Fibroblast of lung (primary cell): ENCODE results near the gene GRIN2A. TPM values are rescaled to one million over a fixed set of nuclear protein-coding genes. Genes with fewer than 3 reads are reported as not detected.

Experiments
- DNase-seq, 2 donors: peaks; one replicate each; pipeline versions ENCODE4 v3.0.0 to v3.0.0-alpha.2; 2010; ENCODE audit warnings: low read depth in 2 of 2
- H2AFZ ChIP-seq: 2 replicates; pipeline ENCODE4 v1.5.1; 2012; ENCODE audit warnings: low read length, control low read depth, inconsistent platforms
- H3K27ac ChIP-seq: 2 replicates; pipeline ENCODE4 v1.5.1; 2011; ENCODE audit warnings: low read length, control low read depth; ENCODE audit not compliant: insufficient read depth
- H3K27me3 ChIP-seq: 2 replicates; pipeline ENCODE4 v1.5.1; 2011; ENCODE audit warnings: mild to moderate bottlenecking, low read length; ENCODE audit not compliant: control insufficient read depth, insufficient read depth
- H3K36me3 ChIP-seq: 2 replicates; pipeline ENCODE4 v1.5.1; 2011; ENCODE audit warnings: low read length; ENCODE audit not compliant: control insufficient read depth, insufficient read depth
- H3K4me1 ChIP-seq: 2 replicates; pipeline ENCODE4 v1.5.1; 2011; ENCODE audit warnings: low read length; ENCODE audit not compliant: control insufficient read depth, insufficient read depth; ENCODE audit errors: extremely low read depth
- H3K4me2 ChIP-seq: 2 replicates; pipeline ENCODE4 v1.5.1; 2011; ENCODE audit warnings: low read length, control low read depth; ENCODE audit not compliant: insufficient read depth; ENCODE audit errors: extremely low read depth
- H3K4me3 ChIP-seq, 4 experiments: fragments of 200-600 bp in 1 of 4; sonication (generic) in 1 of 4; replicated peaks in 1 of 4; 2 replicates each; pipeline ENCODE4 v1.5.1; 2011 to 2016; ENCODE audit warnings: low read length in 4 of 4, low read depth in 3 of 4, mild to moderate bottlenecking in 3 of 4, control low read depth in 2 of 4, inconsistent platforms in 1 of 4, mixed read lengths in 1 of 4; ENCODE audit not compliant: insufficient read depth in 1 of 4; ENCODE audit errors: control extremely low read depth in 1 of 4
- H3K79me2 ChIP-seq: 2 replicates; pipeline ENCODE4 v1.5.1; 2012; ENCODE audit warnings: mild to moderate bottlenecking, low read length, inconsistent platforms; ENCODE audit not compliant: control insufficient read depth, insufficient read depth
- H3K9ac ChIP-seq: 2 replicates; pipeline ENCODE4 v1.5.1; 2011; ENCODE audit warnings: mild to moderate bottlenecking, low read length, control low read depth; ENCODE audit not compliant: insufficient read depth
- H3K9me3 ChIP-seq: 2 replicates; pipeline ENCODE4 v1.5.1; 2012; ENCODE audit warnings: low read depth, low read length; ENCODE audit not compliant: control insufficient read depth, insufficient read depth
- H4K20me1 ChIP-seq: 2 replicates; pipeline ENCODE4 v1.5.1; 2011; ENCODE audit warnings: low read length; ENCODE audit not compliant: control insufficient read depth, insufficient read depth; ENCODE audit errors: extremely low read depth
- EZH2 ChIP-seq: IDR thresholded peaks from 2 replicates; pipeline ENCODE4 v1.5.1; 2012; ENCODE audit warnings: low read length, control low read depth, mild to moderate bottlenecking; ENCODE audit errors: missing control alignments
- polyA plus RNA-seq, 2 donors: library from polyadenylated mRNA; depleted of rRNA in 1 of 2; stranded (reverse) in 1 of 2; unstranded in 1 of 2; fragments of >200 nt; gene quantifications; 2 replicates each; pipeline ENCODE4 v1.2.1, GENCODE V29; 2011 to 2012; ENCODE audit warnings: missing spikeins in 1 of 2
- total RNA-seq: library from RNA; depleted of rRNA; stranded (reverse); fragments of >200 nt; gene quantifications from 2 replicates; pipeline ENCODE4 v1.2.1, GENCODE V29; 2014
- TF ChIP-seq, protein P1 (sequence below), 2 donors: IDR thresholded peaks in 1 of 2; conservative IDR thresholded peaks in 1 of 2; 1 replicate in 1 of 2; 2 replicates in 1 of 2; pipeline ENCODE4 v1.5.1; 2011 to 2012; ENCODE audit warnings: low read length in 2 of 2, control low read depth in 1 of 2, inconsistent platforms in 1 of 2, low read depth in 1 of 2, mild to moderate bottlenecking in 1 of 2

Gene GRIN2A
- total and polyA plus RNA-seq, 2 donors (not counting 1 experiment from before 2014, with no cell fraction given), result 0.15 to 0.33 TPM

DNA sequence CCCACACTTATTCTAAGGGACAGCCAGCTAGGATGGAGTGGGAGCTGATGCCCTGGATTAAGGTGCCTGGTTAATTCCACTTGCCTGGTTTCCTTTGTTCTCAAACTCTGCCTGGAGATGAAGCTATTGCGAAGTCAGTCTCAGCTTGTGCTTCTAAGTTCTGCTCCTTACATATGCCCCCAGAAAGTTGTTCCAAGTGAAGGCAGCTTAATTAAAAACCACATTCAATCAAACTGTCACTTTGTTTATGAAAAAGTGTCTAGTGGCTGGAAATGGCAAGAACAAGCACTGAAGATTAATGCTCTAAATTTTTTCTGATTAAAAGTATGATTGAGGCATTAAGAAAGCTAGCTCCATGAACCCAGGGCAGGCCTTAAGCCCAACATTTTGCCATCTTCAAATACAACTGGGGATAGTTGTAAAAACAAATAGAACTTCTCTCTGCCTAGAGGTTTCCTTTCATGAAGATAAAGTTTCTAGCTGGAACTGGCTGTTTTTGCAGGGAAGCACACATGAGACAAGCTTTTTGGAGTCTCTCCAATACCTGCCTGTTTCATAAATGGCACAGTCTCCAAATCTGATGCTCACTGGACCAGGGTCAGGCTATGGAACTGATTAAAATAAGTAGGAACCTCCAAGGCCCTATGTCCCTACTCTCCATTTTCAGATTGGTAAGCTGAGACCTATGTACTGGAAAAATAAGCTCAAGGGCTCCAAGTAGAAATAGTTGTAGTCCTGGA, 100.9 kb downstream of the GRIN2A start:
- Histone ChIP-seq H3K9ac (no peak overlapping the region), H3K4me2 (no peak overlapping the region), H4K20me1 (no peaks in the 10 kb centered on the region), H3K27me3 (no peaks in the 10 kb centered on the region), H3K79me2 (no peaks in the 10 kb centered on the region), H3K27ac (no peak overlapping the region), H3K36me3 (no peaks in the 10 kb centered on the region), H3K4me3 (no peak overlapping the region), H2AFZ (no peak overlapping the region), H3K9me3 (no peaks in the 10 kb centered on the region), H3K4me1 (peaks cover 5% of the 10 kb centered on the region)
- no peak for TF ChIP-seq EZH2
- TF ChIP-seq, protein P1, sequence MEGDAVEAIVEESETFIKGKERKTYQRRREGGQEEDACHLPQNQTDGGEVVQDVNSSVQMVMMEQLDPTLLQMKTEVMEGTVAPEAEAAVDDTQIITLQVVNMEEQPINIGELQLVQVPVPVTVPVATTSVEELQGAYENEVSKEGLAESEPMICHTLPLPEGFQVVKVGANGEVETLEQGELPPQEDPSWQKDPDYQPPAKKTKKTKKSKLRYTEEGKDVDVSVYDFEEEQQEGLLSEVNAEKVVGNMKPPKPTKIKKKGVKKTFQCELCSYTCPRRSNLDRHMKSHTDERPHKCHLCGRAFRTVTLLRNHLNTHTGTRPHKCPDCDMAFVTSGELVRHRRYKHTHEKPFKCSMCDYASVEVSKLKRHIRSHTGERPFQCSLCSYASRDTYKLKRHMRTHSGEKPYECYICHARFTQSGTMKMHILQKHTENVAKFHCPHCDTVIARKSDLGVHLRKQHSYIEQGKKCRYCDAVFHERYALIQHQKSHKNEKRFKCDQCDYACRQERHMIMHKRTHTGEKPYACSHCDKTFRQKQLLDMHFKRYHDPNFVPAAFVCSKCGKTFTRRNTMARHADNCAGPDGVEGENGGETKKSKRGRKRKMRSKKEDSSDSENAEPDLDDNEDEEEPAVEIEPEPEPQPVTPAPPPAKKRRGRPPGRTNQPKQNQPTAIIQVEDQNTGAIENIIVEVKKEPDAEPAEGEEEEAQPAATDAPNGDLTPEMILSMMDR (conservative IDR thresholded peaks at IDR 0.05 in 1 of 2, IDR thresholded peaks at IDR 0.05 in 1 of 2; ENCODE audit: low read depth in 1 of 2, low read length in 2 of 2), result no peak
- peak in 1 of 2 donors; percentile 90 for DNase-seq

DNA sequence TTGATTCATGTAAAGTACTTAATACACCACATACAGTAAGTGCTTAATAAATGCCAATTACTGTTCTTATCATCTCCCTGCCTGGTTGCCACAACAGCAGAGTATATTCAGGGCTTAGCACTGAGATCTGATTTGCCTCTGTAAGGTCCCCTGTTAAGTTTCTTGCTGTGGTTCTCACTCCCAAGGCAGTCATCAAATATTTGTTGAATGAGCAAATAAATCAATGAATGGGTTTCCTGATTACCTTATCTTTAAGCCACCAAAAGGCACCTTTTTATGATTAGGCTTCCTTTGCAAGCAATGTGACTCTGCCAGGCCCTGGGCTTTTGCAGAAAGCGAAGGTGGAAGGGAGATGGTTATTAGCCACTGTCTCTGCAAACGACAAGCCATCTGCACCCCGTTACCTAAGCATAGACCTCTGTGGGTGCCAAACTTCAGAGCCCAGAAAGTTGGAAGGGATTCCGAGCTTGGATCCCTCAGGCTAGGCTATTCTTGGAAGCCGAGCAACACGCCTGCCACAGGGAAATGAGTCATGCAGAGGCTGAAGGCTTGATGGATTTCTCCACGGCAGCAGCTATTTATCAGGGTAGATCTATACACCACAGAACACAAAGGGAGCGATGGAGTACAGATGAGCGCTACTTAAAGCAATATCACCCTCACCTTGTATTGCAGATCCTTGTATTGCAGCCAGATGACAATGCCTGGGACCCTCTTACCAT, 102.0 kb downstream of the GRIN2A start:
- Histone ChIP-seq H3K79me2 (no peaks in the 10 kb centered on the region), H4K20me1 (no peaks in the 10 kb centered on the region), H3K4me2 (peak overlapping the region; percentile 30), H3K4me1 (peaks cover 5% of the 10 kb centered on the region), H3K27ac (no peak overlapping the region), H3K9me3 (no peaks in the 10 kb centered on the region), H3K36me3 (no peaks in the 10 kb centered on the region), H3K27me3 (no peaks in the 10 kb centered on the region), H3K4me3 (no peak overlapping the region), H3K9ac (no peak overlapping the region), H2AFZ (no peak overlapping the region)
- DNase-seq, result peak in 1 of 2 donors; percentile 97
- no peak for TF ChIP-seq EZH2
- TF ChIP-seq, protein P1 (conservative IDR thresholded peaks at IDR 0.05 in 1 of 2, IDR thresholded peaks at IDR 0.05 in 1 of 2; ENCODE audit: low read depth in 1 of 2, low read length in 2 of 2), result no peak

DNA sequence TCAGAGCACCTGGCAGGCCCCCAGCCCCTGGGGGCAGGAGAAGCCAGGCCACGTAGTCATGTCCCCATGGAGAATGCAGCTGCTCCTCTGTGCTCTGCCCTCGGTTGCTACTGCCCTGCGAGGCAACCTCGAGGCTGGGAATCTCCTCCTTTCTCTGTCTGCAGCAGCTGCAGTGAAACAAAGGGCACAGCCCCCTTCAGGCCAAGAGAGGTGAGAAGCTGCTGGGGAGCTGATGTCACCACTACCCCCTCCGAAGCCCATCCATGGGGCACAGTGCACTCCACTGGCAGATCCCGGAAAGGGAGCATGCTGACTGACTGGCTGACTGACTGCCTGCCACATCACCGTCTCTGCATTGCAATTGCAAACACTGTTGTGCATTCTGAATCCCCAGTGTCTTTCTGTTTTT, 103.7 kb downstream of the GRIN2A start:
- no peak overlapping the region for H2AFZ ChIP-seq
- H3K27me3 ChIP-seq, result no peaks in the 10 kb centered on the region
- no peak for TF ChIP-seq EZH2
- TF ChIP-seq, protein P1 (conservative IDR thresholded peaks at IDR 0.05 in 1 of 2, IDR thresholded peaks at IDR 0.05 in 1 of 2; ENCODE audit: low read depth in 1 of 2, low read length in 2 of 2), result no peak
- no peaks in the 10 kb centered on the region for H3K36me3 ChIP-seq
- no peak overlapping the region for H3K9ac ChIP-seq
- peaks cover 5% of the 10 kb centered on the region for H3K4me1 ChIP-seq
- no peaks in the 10 kb centered on the region for H4K20me1 ChIP-seq
- H3K4me3 ChIP-seq, result no peak overlapping the region
- H3K4me2 ChIP-seq, result no peak overlapping the region
- no peaks in the 10 kb centered on the region for H3K9me3 ChIP-seq
- no peak overlapping the region for H3K27ac ChIP-seq
- H3K79me2 ChIP-seq, result no peaks in the 10 kb centered on the region
- DNase-seq, result peak in 1 of 2 donors; percentile 31
